ENCODE measurements around the gene MFAP5. TPM values are rescaled to one million over a fixed set of nuclear protein-coding genes. Genes with fewer than 3 reads are reported as not detected.
"Not testable (repeated sequence)": the region's sequence is repeated elsewhere in the genome, so short reads cannot be mapped to it uniquely, and the experiment has no call there.

Gene MFAP5
- total RNA-seq, 1 experiment from 2014 or later = not detected

DNA sequence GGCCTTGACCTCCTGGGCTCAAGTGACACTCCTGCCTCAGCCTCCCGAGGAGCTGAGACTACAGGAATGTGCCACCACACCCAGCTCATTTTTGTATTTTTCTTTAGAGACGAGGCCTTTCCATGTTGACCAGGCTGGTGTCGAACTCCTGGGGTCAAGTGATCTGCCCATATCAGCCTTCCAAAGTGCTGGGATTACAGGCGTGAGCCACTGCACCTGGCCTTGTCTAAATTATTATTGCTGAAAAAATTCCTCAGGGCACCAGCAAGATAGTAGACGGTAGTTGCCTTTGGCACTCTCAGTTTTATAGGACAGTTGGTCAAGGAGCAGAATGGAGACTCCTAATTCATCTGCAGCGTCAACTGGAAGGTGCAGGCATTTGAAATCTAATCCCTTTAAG is 47.4 kb downstream of the MFAP5 start:
- H3K27me3 ChIP-seq (ENCODE audit: low read length) = no peaks in the 10 kb centered on the region
- no peak overlapping the region for H3K9ac ChIP-seq (ENCODE audit: low read length)
- no peaks in the 10 kb centered on the region for H3K36me3 ChIP-seq (ENCODE audit: low read depth, low read length)
- ATAC-seq (no peak), DNase-seq (no peak)
- no peaks in the 10 kb centered on the region for H3F3A ChIP-seq (ENCODE audit: low read length, unreplicated experiment)
- H3K79me2 ChIP-seq (ENCODE audit: low read length) = no peaks in the 10 kb centered on the region
- no peak overlapping the region for H3K4me2 ChIP-seq (ENCODE audit: low read length)
- intact Hi-C loops (cut with micrococcal nuclease) = no loop called here
- no peak overlapping the region for H3K4me3 ChIP-seq (ENCODE audit: low read length)
- no peak overlapping the region for H3K27ac ChIP-seq (ENCODE audit: low read length)
- TF ChIP-seq EZH2phosphoT487 (IDR thresholded peaks at IDR 0.05; ENCODE audit: borderline replicate concordance, low read length) (no peak), EZH2 (IDR thresholded peaks at IDR 0.05; ENCODE audit: low read length, unreplicated experiment) (no peak)
- TF ChIP-seq, protein P1, sequence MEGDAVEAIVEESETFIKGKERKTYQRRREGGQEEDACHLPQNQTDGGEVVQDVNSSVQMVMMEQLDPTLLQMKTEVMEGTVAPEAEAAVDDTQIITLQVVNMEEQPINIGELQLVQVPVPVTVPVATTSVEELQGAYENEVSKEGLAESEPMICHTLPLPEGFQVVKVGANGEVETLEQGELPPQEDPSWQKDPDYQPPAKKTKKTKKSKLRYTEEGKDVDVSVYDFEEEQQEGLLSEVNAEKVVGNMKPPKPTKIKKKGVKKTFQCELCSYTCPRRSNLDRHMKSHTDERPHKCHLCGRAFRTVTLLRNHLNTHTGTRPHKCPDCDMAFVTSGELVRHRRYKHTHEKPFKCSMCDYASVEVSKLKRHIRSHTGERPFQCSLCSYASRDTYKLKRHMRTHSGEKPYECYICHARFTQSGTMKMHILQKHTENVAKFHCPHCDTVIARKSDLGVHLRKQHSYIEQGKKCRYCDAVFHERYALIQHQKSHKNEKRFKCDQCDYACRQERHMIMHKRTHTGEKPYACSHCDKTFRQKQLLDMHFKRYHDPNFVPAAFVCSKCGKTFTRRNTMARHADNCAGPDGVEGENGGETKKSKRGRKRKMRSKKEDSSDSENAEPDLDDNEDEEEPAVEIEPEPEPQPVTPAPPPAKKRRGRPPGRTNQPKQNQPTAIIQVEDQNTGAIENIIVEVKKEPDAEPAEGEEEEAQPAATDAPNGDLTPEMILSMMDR (conservative IDR thresholded peaks at IDR 0.05; ENCODE audit: low read depth, low read length) = no peak
- ChIA-PET CTCF (no interaction called here), POLR2A (ENCODE audit: unreplicated experiment) (no interaction called here)
- no peaks in the 10 kb centered on the region for H3K9me3 ChIP-seq (ENCODE audit: low read length)
- H2AFZ ChIP-seq (ENCODE audit: low read length) = no peak overlapping the region
- no peaks in the 10 kb centered on the region for H4K20me1 ChIP-seq (ENCODE audit: low read length)
- no peaks in the 10 kb centered on the region for H3K4me1 ChIP-seq (ENCODE audit: insufficient read depth, low read length)
- BruUV-seq (replicated peaks) = no TSS peak
- no peaks in the 10 kb centered on the region for H3K9me2 ChIP-seq (replicated peaks; ENCODE audit: low read length)

DNA sequence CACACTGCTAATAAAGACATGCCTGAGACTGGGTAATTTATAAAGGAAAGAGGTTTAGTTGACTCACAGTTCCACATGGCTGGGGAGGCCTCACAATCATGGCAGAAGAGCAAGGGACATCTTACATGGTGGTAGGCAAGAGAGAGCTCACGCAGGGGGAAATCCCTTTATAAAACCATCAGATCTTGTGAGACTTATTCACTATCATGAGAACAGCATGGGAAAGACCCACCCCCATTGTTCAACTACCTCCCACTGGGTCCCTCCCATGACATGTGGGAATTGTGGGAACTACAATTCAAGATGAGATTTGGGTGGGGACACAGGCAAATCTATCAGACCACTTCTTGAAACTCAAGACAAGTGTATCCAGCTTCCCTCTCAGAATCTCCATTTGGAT is 48.7 kb downstream of the MFAP5 start:
- H3K79me2 ChIP-seq (ENCODE audit: low read length); CTCF ChIA-PET; H3K9me3 ChIP-seq (ENCODE audit: low read length); ATAC-seq; H3K4me3 ChIP-seq (ENCODE audit: low read length); H3K9me2 ChIP-seq (replicated peaks; ENCODE audit: low read length); H3F3A ChIP-seq (ENCODE audit: low read length, unreplicated experiment); H3K4me2 ChIP-seq (ENCODE audit: low read length); BruUV-seq (replicated peaks); H3K27me3 ChIP-seq (ENCODE audit: low read length); DNase-seq; H3K36me3 ChIP-seq (ENCODE audit: low read depth, low read length); H2AFZ ChIP-seq (ENCODE audit: low read length); POLR2A ChIA-PET (ENCODE audit: unreplicated experiment); H4K20me1 ChIP-seq (ENCODE audit: low read length); H3K27ac ChIP-seq (ENCODE audit: low read length); H3K4me1 ChIP-seq (ENCODE audit: insufficient read depth, low read length); intact Hi-C loops (cut with micrococcal nuclease); H3K9ac ChIP-seq (ENCODE audit: low read length): not testable (repeated sequence)

DNA sequence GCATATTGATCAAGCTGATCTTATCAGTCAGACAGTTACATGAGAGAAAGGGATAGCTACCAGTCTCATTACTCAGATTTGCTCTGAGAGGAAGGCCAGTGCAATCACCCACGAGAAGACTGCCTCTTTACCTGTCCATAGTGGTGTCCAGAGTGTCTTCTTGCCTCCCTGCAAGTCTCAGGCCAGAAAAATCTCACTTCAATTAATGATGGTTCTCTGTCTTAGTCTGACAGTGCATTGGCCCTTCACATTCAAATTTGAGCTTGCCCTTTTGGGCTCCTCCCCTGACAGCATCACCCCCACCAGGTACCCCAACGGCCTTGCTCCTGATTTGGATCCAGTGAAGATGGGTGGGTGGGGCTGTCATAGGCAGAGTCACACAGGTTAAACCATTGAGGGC is 50.0 kb downstream of the MFAP5 start, which contains the start of gene AICDA:
Gene AICDA (minus strand): TSS at position 231 of the 400 bp plus-strand sequence. CDS start 92 bp downstream, at position 139.
- Histone ChIP-seq H3K9me3 (ENCODE audit: low read length) (no peaks in the 10 kb centered on the region), H3K27me3 (ENCODE audit: low read length) (0 out of 2 replicates have a peak, but pooled peaks cover under 1% of the 10 kb centered on the region), H3K4me3 (ENCODE audit: low read length) (no peak within 1 kb of the TSS), H3K4me1 (ENCODE audit: insufficient read depth, low read length) (no peaks in the 10 kb centered on the region), H3K9me2 (replicated peaks; ENCODE audit: low read length) (no peaks in the 10 kb centered on the region), H4K20me1 (ENCODE audit: low read length) (no peaks in the 10 kb centered on the region), H3K36me3 (ENCODE audit: low read depth, low read length) (no peaks in the 10 kb centered on the region), H2AFZ (ENCODE audit: low read length) (no peak within 1 kb of the TSS), H3K4me2 (ENCODE audit: low read length) (no peak within 1 kb of the TSS), H3K79me2 (ENCODE audit: low read length) (no peaks in the 10 kb centered on the region), H3K27ac (ENCODE audit: low read length) (no peak within 1 kb of the TSS), H3F3A (ENCODE audit: low read length, unreplicated experiment) (no peaks in the 10 kb centered on the region), H3K9ac (ENCODE audit: low read length) (no peak within 1 kb of the TSS)
- no TSS peak for BruUV-seq (replicated peaks)
- DNase-seq (no peak), ATAC-seq (no peak)
- intact Hi-C loops (cut with micrococcal nuclease) = no loop called here
- ChIA-PET CTCF (no interaction called here), POLR2A (ENCODE audit: unreplicated experiment) (no interaction called here)
- TF ChIP-seq EZH2phosphoT487 (IDR thresholded peaks at IDR 0.05; ENCODE audit: borderline replicate concordance, low read length) = no peak
- TF ChIP-seq, protein P1 (conservative IDR thresholded peaks at IDR 0.05; ENCODE audit: low read depth, low read length) = no peak
- no peak for TF ChIP-seq EZH2 (IDR thresholded peaks at IDR 0.05; ENCODE audit: low read length, unreplicated experiment)

Data from PC-3 (cell line).